GM12892 (cell line): ENCODE data around the gene WFIKKN2.

Experiments
- POLR2A ChIP-seq: IDR thresholded peaks from 2 replicates; pipeline ENCODE4 v1.6.1; 2011; ENCODE audit warnings: low read depth, low read length, control low read depth
- TAF1 ChIP-seq: IDR thresholded peaks from 2 replicates; pipeline ENCODE4 v1.6.1; 2011; ENCODE audit warnings: low read depth, mild to moderate bottlenecking, control low read depth, low read length, borderline replicate concordance

DNA sequence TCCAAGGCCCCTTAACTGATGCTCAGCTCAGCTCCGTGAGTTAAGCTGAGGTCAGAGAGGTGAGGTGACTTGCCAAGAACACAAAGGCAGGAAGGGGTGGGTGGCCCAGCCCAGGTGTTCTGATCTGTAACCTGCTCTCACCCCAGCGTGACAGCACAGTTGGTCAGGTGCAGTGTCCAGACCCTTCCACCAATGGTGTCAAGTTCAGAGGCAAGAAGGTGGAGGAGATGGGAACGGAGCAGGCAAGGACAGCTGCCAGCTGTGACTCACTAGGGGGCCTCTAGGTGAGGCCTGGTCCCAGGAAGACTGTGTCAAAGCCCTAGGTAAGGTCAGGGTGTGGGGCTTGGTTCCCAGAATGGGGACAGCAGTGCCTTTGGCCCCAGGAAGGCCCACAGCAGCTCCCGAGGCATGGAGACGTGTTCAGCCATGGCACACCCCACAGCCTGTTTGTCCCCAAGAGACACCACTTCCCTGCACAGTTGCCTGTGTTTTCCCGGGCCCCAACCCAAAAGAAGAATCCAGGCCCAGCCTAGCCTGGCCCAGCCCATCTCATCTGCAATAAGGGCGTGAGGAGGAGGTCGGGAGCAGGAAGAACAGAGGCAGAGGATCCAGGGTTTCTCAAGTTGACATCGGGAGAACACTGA lies 7.2 kb downstream of the WFIKKN2 start:
- no peak for TF ChIP-seq TAF1
- no peak for TF ChIP-seq POLR2A
